Stimulated activated CD8-positive, alpha-beta memory T cell treated with anti-CD3 and anti-CD28 coated beads, Interleukin-12 subunit alpha, Interleukin-12 subunit beta, amount 100 ng/mL, for 24 hours (primary cell): ENCODE measurements around the gene EXOC6.

Experiments used
- DNase-seq: peaks from one replicate; pipeline ENCODE4 v3.0.0-alpha.2; 2020; ENCODE audit errors: extremely low read depth

EXOC6 gene, protein sequence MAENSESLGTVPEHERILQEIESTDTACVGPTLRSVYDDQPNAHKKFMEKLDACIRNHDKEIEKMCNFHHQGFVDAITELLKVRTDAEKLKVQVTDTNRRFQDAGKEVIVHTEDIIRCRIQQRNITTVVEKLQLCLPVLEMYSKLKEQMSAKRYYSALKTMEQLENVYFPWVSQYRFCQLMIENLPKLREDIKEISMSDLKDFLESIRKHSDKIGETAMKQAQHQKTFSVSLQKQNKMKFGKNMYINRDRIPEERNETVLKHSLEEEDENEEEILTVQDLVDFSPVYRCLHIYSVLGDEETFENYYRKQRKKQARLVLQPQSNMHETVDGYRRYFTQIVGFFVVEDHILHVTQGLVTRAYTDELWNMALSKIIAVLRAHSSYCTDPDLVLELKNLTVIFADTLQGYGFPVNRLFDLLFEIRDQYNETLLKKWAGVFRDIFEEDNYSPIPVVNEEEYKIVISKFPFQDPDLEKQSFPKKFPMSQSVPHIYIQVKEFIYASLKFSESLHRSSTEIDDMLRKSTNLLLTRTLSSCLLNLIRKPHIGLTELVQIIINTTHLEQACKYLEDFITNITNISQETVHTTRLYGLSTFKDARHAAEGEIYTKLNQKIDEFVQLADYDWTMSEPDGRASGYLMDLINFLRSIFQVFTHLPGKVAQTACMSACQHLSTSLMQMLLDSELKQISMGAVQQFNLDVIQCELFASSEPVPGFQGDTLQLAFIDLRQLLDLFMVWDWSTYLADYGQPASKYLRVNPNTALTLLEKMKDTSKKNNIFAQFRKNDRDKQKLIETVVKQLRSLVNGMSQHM

DNA sequence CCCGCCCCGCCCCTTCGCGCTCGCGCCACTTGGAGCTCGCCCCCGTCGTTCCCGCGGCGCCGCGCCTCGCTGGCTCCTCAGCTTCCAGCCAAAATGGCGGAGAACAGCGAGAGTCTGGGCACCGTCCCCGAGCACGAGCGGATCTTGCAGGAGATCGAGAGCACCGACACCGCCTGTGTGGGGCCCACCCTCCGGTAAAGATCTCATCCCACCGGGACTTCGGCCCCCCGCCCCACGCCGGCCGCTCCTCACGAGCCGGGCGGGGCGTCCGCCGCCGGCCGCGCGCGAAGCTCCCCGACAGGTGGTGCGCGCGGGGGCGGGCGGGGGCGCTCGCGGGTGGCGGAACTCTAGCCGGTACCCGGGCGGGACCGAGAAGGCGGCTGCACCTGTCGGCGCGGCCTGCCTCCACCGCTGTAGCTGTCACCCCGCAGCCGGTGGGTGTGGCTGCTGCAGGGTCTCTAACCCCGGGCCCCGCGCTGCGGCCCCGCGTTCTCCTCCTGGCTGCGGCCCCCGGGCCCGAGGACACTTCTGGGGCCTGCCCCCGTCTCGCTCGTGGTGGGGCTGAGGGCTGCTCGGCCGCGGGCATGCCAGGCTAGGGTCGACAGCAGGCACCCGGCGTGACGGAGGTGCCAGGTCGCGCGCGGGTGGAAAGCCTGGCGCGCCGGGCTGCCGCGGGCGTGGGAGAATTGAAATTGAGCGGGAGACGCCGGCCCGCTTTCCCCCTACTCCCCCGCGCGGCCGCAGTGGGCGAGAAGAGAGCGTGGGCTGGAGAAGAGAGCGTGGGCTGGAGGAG, at the start of gene EXOC6:
Gene EXOC6 (plus strand): TSS at position 80 of the 793 bp plus-strand sequence. CDS start 14 bp downstream, at position 94.
- peak; percentile 65 for DNase-seq

DNA sequence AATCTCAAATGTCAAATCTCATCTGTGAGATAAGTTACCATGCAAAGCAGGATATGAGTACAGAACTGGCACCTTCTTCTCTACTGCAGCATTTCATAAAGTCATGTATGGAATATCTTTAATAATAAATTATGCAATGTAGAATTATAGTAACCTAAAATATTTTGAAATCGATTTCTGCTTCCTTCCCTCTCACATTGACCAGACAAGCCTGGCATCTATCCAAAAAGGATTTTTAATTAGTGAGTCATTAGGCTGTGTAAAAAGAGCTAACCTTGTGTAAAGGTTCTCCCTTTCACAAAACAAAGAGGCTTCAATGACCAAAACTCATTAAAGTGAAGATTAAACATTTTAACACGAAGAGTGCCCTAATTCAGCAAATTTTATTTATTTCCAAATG, 48.8 kb upstream of the EXOC6 start:
- no peak for DNase-seq

DNA sequence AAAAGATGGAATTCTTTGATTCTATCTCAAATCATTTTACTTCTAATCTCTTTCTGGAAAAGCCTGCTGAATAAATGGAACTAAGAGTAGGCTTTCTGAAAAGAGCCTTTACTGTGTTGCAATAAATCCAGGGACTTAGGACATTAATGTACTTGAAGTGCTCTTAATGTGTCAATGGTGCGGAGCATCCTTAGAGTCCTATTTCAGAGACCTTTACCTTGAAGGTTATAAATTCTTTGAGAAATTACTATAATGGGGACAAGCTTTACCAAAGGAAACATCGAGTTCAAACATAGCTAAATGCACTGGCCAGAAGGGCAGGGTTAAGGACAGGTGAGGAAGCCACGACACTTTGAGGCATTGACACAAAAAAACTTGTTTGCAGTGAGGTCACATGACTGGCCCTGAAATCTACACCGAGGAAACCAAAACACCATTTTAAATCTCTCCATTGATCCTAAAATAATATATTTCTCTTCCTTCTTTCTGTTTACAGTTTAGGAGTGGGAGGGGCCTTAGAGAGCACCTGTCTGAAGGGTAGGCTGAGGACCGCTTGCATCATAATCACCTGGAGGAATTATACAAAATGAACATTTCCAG, 48.1 kb upstream of the EXOC6 start:
- DNase-seq = no peak

DNA sequence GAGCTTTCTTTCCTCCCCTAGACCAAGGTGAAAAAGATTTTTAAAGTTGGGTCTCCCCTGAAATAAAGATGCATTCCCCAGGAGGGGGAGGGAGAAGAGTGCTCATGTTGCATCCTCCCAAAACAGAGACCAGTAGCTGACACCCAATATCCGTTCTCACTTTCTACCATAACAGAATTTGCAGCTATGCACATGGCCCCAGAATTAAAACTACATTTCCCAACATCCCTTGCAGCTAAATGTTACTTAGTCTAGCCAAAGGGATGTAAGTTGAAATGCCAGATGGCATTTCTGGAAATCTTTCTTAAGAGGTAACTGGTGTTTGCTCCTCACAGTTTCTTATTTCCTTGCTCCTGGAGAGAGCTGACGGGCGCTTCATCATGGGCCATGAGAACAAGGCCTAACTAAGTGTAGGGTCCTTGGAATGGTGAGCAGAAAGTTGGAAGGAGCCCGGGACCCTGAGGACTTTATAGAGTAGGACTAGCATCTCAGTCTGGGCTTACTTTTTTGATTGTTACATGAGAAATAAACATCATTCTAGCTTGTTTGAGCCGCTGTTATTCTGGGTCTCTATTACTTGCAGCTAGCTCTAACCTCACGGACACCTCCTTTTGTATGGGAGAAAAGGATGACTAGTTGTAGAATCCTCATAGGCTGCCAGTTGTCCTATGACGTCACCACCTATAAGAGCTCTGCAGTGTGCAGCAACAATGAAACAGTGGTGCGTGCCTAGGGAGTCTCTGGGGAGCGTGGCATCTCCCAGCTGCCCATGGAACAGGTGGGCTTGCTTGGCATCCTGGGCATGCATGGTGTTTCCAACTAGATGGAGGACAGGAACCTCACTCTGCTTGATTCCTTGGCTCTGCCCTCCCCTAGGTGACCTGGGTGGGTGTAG, 46.1 kb upstream of the EXOC6 start:
- DNase-seq = no peak

DNA sequence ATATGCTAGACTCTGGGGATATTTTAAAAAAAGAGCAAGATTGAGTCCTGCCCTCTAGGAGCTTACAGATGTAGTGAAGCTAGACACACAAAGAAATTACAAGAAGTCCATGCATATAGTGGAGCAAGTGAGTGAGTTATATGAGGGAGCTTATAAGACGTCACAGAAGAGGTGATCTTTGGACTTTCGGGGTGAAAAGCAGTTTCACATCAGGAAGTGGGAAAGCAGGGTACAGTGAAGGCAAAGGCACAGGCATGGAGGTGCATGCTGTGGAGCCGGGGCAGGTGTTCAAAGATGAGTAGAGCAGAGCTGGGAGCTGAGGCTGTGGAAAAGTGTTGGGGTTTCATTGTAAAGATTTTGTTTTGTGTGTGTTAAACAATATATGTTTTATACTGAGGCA, 38.5 kb upstream of the EXOC6 start:
- DNase-seq = no peak

DNA sequence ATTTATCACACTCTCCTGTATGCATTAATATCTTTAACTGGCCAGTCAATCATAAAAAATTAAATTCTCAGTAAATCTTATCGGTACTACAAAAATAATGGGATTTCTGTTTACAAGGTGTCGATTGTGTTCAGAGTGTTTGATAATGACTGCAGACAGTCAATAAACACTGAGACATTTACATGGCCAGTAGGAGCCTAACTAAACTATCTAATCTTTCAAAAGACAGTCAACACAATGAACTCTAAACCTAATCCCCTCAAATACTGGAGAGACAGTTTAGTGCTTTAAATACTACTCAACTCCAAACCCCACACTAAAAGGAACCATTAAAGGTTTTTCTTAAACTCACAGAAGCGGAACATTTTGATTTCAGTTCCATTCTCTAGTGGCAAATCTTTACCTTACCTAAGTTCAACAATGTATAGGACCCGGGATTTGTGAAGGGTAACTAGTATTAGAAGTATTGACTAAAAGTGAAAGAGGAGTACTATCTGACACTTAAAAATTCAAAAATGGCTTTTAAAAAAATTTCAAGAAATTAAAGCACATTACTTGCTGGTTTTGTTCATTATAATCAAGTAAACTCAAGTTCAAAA, 37.3 kb upstream of the EXOC6 start:
- no peak for DNase-seq

DNA sequence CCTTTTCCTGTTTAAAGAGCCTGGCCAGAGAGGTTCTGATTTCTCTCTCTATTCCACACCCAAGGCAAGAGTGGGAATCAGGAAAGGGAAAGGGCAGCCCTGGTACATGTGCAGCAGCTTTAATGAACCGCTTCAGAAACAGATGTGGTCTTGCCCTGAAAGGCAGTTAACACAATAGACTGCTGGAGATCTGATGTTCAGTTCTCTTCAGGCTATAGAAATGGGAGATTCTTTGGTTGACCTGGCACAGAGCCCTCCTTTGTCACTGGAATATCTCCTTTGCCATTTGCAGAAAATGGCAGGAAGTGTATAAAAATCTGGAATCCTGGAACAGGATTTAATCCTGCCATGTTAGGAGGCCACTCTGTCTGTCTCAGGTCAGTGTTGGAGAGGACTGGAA, 36.3 kb upstream of the EXOC6 start:
- DNase-seq = no peak

DNA sequence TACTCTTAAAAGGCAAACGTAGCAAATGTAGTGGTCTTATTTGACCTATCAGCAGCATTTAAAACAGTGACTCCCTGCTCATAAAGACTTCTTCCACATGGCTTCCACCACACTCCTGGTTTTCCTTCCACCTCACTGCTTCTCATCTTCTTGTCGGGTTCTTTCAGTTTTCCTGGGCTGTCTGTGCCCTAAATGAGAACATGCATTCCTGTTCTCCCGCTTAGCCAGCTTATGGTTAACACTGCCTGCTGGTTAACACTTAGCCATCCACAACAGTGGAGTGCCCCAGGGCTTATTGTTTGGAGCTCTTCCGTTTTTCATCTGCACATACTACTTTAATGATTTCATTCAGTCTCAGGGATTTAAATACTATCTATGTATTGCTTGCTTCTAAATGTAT, 34.3 kb upstream of the EXOC6 start:
- no peak for DNase-seq

DNA sequence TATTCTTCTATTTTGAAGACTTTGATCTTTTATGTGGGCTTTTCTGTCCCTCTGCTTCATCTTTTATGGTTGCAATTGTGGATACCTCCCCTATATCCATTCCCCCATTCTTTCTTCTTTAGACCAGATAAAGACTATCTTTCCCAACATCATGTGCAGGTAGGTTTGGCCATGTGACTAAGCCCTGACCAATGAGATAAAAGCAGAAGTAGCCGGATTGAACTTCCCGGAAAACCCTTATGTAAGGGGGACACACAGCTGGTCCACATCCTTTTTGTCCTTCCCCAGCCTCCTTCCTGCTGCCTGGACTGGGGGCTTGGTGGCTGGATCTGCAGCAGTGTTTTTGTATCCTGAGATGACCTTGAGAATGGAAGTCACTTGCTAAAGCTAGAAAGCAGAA, 33.5 kb upstream of the EXOC6 start:
- DNase-seq = no peak

DNA sequence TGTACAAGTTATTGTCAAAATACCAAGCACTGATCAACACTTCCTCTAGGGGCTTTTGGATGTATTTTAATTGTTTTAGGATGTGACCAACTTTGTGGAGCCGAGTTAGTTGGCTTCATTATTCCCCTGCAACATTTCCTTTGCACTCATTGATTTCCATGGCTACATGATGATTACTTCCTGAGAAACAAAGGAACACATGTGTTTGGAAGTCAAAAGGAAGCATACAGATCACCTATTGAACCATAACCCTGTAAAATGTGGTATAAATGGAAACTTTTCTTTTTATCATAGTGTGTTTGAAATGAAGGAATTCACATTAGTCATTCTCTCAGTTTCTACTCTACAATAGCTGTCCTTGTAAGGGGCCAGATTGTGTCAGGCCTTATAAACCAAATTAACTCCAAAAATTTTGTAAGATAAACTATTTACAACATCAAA, 32.2 kb upstream of the EXOC6 start:
- DNase-seq = no peak

DNA sequence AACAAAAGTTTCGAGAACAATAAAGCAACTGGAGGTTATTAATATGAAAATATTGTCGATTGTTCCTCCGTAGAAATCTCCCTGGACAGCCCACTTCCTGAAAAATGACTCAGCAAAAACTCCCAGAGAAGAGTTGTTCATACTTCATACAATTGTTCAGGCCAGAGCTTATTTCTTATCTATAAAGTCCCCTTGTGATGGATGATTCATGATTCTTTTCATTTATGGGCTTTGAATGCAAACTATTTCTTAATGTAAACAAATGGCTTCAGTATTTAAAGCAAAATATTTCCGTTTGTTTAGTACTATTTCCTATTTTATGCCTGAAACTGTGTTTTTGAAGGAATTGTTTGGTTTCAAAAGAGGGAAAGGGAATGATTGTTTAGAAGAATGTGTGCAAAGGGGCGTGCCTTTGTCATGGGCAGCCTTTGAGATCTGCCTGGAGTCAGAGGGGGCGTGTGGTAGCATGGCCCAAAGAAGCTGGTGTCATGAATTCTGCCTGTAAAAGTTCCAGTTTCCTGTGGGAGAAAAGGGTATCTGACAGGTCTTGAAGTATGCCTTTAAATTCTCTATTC, 26.2 kb upstream of the EXOC6 start:
- no peak for DNase-seq

DNA sequence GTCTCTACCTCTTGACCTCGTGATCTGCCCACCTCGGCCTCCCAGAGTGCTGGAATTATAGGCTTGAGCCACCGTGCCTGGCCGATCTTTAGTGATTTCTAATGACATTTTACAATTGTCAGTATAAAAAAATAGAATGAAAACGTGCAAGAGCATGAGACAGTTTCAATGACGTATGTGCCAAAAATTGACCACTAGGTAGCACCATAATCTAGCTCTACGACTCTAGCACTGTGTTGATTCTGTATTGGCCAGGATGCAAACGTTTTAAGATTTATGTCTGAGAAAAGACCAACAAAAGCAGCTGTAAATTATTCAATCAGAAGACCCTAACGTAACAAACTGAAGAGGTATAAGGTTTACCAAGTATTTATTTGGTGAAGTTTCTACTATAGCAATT, 25.4 kb upstream of the EXOC6 start:
- no peak for DNase-seq

DNA sequence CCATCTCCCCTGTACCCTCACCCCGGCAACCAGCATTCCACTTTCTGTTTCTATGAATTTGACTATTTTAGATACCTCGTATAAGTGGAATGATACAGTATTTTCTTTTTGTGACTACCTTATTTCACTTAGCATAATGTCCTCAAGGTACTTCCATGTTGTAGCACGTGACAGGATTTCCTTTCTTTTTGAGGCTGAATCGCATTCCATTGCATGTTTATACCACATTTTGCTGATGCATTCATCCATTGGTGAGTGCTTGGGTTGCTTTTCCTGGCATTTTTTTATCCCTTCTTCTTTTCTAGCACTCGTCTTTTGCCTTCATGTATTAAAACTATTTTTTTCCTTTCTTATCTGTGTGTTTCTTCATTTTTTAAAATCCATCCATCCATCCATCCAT, 22.3 kb upstream of the EXOC6 start:
- no peak for DNase-seq

DNA sequence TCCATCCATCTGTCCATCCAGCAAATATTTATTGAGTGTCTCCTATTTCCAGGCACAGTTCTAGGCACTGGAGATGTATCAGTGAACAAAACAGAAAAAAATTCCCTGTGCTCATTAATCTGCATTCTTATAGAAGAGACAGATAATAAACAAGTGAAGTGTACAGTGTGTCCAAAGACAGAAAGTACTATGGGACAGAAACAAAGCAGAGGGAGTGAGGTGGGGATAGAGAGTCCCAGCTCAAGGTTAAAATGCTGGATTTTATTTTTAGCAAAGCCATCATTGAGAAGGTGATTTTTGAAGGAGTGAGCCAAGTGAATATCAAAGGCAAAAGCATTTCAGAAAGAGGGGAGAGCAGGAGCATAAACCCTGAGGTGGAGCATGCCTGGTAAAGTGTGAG, 21.8 kb upstream of the EXOC6 start:
- DNase-seq = no peak

DNA sequence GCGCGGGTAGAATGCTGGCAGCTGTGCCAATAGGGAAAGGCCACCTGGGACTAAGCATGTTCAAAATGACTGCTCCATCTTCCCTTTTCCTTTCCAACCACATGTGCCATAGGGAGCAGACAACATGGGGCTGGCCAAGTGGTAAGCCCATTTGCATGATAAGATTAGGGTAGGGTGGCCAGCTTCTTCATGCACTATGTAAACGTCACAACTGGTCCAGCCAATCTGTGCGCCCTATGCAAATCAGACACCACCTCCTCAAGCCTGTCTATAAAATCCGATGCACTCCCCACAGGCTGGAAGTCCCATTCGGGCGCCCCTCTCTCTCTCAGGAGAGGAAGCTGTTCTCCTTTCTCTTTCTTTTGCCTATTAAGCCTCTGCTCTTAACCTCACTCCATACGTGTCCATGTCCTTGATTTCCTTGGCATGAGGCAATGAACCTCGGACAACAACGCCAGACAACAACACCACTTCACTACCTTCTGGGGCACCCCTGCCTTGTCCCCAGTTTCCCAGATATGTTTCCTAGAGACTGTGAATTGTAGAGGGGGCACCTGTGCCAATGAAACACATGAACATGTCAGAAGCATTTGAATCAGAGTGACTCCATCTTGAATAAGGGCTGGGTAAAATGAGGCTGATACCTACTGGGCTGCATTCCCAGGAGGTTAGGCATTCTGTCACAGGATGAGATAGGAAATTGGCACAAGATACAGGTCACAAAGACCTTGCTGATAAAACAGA, 19.1 kb upstream of the EXOC6 start:
- no peak for DNase-seq

DNA sequence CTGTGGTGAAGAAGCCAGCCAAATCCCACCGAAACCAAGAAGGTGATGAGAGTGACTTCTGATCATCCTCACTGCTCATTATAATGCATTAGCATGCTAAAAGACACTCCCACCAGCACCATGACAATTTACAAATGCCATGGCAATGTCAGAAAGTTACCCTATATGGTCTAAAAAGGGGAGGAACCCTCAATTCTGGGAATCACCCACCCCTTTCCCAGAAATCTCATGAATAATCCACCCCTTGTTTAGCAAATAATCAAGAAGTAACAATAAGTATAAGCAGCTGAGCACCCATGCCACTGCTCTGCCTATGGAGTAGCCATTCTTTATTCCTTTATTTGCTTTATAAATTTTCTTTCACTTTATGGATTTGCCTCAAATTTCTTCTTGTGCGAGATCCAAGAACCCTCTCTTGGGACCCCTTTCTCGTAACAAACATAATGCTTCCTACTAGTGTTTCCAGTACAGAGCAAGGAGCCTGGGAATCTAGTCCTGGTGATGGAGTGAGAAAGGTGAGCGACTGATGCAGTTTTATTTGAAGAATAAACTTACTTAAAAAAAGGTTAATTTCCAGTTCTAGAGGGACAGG, 18.4 kb upstream of the EXOC6 start:
- no peak for DNase-seq

DNA sequence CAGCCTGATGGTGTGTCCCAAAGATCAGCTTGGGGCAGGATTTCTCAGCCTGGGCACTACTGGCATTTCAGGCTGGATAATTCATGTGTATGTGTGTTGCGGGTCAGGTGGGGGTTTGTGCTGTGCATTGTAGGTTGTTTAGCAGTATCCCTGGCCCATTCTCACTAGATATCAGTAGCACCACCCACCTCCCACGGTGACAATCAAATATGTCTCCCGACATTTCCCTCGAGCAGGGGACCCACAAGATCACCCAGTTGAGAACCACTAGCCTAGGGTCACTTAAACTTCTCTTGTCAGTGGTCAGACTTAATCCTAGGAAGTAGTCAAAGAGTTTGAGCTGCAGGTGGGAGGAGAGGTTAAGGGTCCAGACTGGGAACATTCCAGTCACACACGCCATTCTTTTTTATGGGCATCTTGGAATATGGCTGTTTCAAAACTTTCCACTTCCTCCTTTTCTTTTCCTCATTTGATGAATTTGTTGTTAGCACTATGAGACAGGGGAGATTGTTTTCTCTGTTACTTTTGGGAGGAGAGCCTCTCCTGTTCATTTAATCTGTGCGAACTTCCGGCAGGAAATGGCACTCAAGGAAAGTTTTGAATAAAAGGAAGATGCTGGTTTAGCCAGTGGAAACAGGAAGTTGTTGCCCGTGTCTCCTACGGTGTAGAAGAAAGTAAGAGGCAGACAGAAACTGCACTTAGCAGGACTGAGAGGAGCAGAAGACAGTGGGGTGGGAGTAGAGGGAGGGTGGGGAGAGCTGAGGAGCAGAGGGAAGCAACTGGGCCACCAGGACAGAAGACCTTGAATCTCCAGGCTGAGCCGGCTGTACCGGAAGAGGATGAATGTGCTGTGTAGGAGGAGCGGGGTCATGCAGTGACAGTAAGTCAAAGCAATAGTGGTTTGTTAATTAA, 17.6 kb upstream of the EXOC6 start:
- DNase-seq = no peak

DNA sequence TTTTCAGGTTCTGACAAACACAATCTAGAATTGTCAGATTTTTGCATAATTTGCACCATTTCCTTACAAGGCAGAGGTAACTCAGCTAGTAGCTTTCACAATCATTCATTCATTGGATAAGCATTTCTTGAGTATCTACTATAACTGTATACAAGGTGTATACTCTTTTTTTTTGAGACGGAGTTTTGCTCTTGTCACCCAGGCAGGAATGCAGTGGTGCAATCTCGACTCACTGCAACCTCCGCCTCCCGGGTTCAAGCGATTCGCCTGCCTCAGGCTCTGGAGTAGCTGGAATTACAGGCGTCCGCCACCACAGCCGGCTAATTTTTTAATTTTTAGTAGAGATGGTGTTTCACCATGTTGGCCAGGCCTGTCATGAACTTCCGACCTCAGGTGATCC, 16.2 kb upstream of the EXOC6 start:
- DNase-seq = no peak
